WTC11 (cell line): ENCODE data around the gene CDCA7L.

Experiments
- FOXJ3 ChIP-seq: sonication (generic); formaldehyde crosslinking; IDR thresholded peaks from 2 replicates; pipeline ENCODE4 v1.9.0; 2021; ENCODE audit warnings: missing genetic modification reagents, mild to moderate bottlenecking, borderline replicate concordance
- NFYB ChIP-seq: sonication (generic); formaldehyde crosslinking; conservative IDR thresholded peaks from 2 replicates; pipeline ENCODE4 v1.8.0; 2022; ENCODE audit warnings: low read depth, missing genetic modification reagents
- TF ChIP-seq, protein P1 (sequence below): fragments of 200-600 bp; IDR thresholded peaks from 2 replicates; pipeline ENCODE4 v1.8.0; 2022; ENCODE audit warnings: antibody characterized with exemption
- TF ChIP-seq, protein P2 (sequence below): sonication (generic); formaldehyde crosslinking; IDR thresholded peaks from 2 replicates; pipeline ENCODE4 v1.8.1; 2022; ENCODE audit warnings: missing genetic modification reagents, borderline replicate concordance
- TF ChIP-seq, protein P3 (sequence below): sonication (generic); formaldehyde crosslinking; IDR thresholded peaks from 2 replicates; pipeline ENCODE4 v1.8.1; 2023; ENCODE audit warnings: mild to moderate bottlenecking, missing genetic modification reagents
- TF ChIP-seq, protein P4 (sequence below): sonication (generic); formaldehyde crosslinking; IDR thresholded peaks from 2 replicates; pipeline ENCODE4 v1.8.0; 2022; ENCODE audit warnings: missing genetic modification reagents
- TF ChIP-seq, protein P5 (sequence below): sonication (generic); formaldehyde crosslinking; IDR thresholded peaks from 2 replicates; pipeline ENCODE4 v1.8.1; 2023; ENCODE audit warnings: mild to moderate bottlenecking, missing genetic modification reagents, moderate library complexity

DNA sequence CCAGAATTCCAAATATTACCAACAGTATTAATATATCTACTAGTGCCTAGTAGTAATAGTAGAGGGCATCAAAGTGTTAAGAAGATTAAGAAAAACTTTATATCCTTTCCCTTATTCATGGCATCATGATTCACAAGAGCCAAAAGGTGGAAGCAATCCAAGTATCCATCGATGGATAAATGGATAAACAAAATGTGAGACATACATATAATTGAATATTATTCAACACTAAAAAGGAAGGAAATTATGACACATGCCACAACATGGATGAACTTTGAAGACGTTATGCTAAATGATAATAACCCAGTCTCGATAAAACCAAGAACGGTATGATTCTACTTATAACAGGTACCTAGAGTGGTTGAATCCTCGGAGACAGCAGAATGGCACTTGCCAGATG, 23.1 kb downstream of the CDCA7L start:
- TF ChIP-seq FOXJ3 (CRISPR knock-in tag) (no peak), NFYB (CRISPR knock-in tag) (no peak)
- TF ChIP-seq, protein P1, sequence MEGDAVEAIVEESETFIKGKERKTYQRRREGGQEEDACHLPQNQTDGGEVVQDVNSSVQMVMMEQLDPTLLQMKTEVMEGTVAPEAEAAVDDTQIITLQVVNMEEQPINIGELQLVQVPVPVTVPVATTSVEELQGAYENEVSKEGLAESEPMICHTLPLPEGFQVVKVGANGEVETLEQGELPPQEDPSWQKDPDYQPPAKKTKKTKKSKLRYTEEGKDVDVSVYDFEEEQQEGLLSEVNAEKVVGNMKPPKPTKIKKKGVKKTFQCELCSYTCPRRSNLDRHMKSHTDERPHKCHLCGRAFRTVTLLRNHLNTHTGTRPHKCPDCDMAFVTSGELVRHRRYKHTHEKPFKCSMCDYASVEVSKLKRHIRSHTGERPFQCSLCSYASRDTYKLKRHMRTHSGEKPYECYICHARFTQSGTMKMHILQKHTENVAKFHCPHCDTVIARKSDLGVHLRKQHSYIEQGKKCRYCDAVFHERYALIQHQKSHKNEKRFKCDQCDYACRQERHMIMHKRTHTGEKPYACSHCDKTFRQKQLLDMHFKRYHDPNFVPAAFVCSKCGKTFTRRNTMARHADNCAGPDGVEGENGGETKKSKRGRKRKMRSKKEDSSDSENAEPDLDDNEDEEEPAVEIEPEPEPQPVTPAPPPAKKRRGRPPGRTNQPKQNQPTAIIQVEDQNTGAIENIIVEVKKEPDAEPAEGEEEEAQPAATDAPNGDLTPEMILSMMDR: no peak
- TF ChIP-seq, protein P2, sequence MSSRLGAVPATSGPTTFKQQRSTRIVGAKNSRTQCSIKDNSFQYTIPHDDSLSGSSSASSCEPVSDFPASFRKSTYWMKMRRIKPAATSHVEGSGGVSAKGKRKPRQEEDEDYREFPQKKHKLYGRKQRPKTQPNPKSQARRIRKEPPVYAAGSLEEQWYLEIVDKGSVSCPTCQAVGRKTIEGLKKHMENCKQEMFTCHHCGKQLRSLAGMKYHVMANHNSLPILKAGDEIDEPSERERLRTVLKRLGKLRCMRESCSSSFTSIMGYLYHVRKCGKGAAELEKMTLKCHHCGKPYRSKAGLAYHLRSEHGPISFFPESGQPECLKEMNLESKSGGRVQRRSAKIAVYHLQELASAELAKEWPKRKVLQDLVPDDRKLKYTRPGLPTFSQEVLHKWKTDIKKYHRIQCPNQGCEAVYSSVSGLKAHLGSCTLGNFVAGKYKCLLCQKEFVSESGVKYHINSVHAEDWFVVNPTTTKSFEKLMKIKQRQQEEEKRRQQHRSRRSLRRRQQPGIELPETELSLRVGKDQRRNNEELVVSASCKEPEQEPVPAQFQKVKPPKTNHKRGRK: no peak
- TF ChIP-seq, protein P3, sequence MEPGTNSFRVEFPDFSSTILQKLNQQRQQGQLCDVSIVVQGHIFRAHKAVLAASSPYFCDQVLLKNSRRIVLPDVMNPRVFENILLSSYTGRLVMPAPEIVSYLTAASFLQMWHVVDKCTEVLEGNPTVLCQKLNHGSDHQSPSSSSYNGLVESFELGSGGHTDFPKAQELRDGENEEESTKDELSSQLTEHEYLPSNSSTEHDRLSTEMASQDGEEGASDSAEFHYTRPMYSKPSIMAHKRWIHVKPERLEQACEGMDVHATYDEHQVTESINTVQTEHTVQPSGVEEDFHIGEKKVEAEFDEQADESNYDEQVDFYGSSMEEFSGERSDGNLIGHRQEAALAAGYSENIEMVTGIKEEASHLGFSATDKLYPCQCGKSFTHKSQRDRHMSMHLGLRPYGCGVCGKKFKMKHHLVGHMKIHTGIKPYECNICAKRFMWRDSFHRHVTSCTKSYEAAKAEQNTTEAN: no peak
- TF ChIP-seq, protein P4, sequence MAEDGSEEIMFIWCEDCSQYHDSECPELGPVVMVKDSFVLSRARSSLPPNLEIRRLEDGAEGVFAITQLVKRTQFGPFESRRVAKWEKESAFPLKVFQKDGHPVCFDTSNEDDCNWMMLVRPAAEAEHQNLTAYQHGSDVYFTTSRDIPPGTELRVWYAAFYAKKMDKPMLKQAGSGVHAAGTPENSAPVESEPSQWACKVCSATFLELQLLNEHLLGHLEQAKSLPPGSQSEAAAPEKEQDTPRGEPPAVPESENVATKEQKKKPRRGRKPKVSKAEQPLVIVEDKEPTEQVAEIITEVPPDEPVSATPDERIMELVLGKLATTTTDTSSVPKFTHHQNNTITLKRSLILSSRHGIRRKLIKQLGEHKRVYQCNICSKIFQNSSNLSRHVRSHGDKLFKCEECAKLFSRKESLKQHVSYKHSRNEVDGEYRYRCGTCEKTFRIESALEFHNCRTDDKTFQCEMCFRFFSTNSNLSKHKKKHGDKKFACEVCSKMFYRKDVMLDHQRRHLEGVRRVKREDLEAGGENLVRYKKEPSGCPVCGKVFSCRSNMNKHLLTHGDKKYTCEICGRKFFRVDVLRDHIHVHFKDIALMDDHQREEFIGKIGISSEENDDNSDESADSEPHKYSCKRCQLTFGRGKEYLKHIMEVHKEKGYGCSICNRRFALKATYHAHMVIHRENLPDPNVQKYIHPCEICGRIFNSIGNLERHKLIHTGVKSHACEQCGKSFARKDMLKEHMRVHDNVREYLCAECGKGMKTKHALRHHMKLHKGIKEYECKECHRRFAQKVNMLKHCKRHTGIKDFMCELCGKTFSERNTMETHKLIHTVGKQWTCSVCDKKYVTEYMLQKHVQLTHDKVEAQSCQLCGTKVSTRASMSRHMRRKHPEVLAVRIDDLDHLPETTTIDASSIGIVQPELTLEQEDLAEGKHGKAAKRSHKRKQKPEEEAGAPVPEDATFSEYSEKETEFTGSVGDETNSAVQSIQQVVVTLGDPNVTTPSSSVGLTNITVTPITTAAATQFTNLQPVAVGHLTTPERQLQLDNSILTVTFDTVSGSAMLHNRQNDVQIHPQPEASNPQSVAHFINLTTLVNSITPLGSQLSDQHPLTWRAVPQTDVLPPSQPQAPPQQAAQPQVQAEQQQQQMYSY: no peak
- TF ChIP-seq, protein P5, sequence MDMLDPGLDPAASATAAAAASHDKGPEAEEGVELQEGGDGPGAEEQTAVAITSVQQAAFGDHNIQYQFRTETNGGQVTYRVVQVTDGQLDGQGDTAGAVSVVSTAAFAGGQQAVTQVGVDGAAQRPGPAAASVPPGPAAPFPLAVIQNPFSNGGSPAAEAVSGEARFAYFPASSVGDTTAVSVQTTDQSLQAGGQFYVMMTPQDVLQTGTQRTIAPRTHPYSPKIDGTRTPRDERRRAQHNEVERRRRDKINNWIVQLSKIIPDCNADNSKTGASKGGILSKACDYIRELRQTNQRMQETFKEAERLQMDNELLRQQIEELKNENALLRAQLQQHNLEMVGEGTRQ (CRISPR knock-in tag): no peak
